Transverse colon (tissue), 4 donors: ENCODE results near the gene PCBD1. TPM values are rescaled to one million over a fixed set of nuclear protein-coding genes. Genes with fewer than 3 reads are reported as not detected.

ENCODE experiments used
- DNase-seq: peaks from one replicate; pipeline ENCODE4 v3.0.0-alpha.2; 2019
- H3K27ac ChIP-seq, 4 donors: fragments of 200-600 bp; sonication (generic); 2 replicates each; pipeline ENCODE4 v1.5.1; 2016 to 2018; ENCODE audit warnings: inconsistent platforms in 4 of 4
- H3K27me3 ChIP-seq: fragments of 200-600 bp; sonication (generic); 2 replicates; pipeline ENCODE4 v1.5.1; 2017; ENCODE audit warnings: inconsistent platforms
- H3K36me3 ChIP-seq, 4 donors: fragments of 200-600 bp; sonication (generic); 2 replicates each; pipeline ENCODE4 v1.5.1; 2017 to 2019; ENCODE audit warnings: inconsistent platforms in 4 of 4
- H3K4me1 ChIP-seq, 4 donors: fragments of 200-600 bp; sonication (generic); 2 replicates each; pipeline ENCODE4 v1.5.1; 2017 to 2020; ENCODE audit warnings: inconsistent platforms in 4 of 4
- H3K4me3 ChIP-seq, 4 donors: fragments of 200-600 bp; sonication (generic); 1 replicate in 1 of 4; 2 replicates in 3 of 4; pipeline versions ENCODE4 v1.5.1 to v1.6.1; 2017 to 2019; ENCODE audit warnings: inconsistent platforms in 4 of 4
- H3K9me3 ChIP-seq, 2 donors: fragments of 200-600 bp; sonication (generic); 2 replicates each; pipeline ENCODE4 v1.5.1; 2017 to 2019; ENCODE audit warnings: inconsistent platforms in 2 of 2
- EP300 ChIP-seq: sonication (generic); formaldehyde crosslinking; IDR thresholded peaks from one replicate; pipeline ENCODE4 v1.6.1; 2017; ENCODE audit warnings: antibody characterized with exemption, low read depth
- POLR2A ChIP-seq: fragments of 450-650 bp; IDR thresholded peaks from one replicate; pipeline ENCODE4 v1.6.1; 2016; ENCODE audit warnings: antibody characterized with exemption, mild to moderate bottlenecking, moderate library complexity
- POLR2AphosphoS5 ChIP-seq, 3 donors: sonication (generic); formaldehyde crosslinking; IDR thresholded peaks; one replicate each; pipeline ENCODE4 v1.6.1; 2016; ENCODE audit warnings: antibody characterized with exemption in 3 of 3
- WGBS, 2 donors: methylation state at CpG; one replicate each; pipeline ENCODE4 v1.1.5; 2018; ENCODE audit warnings: low coverage in 1 of 2; 5-methylcytosine and 5-hydroxymethylcytosine counted together
- in situ Hi-C, 4 donors: fragments of 200-750 bp; cut with MboI; loops; one replicate each; pipeline versions ENCODE4 v1.15.0 to v1.15.1; 2017; ENCODE audit warnings: low sequenced_read_pairs in 3 of 4, low pct_ligation_motif_present in 1 of 4, low pct_unique_long_range_greater_than_20kb in 1 of 4
- intact Hi-C: fragments of 100-400 bp; cut with DNase I; formaldehyde crosslinking; loops from one replicate; pipeline ENCODE4 v1.15.1; 2023; ENCODE audit warnings: low total_unique reads
- total RNA-seq, 4 donors: library from RNA; depleted of rRNA; stranded (reverse); fragments of >200 nt; gene quantifications; one replicate each; pipeline ENCODE4 v1.1.0, GENCODE V29; 2016
- TF ChIP-seq, protein P1 (sequence below), 5 experiments: fragments of 200-600 bp in 3 of 5; fragments of 450-650 bp in 2 of 5; sonication (generic) in 3 of 5; IDR thresholded peaks; 1 replicate in 2 of 5; 2 replicates in 3 of 5; pipeline ENCODE4 v1.5.1; 2016 to 2017; ENCODE audit warnings: antibody characterized with exemption in 5 of 5, inconsistent platforms in 3 of 5, mild to moderate bottlenecking in 2 of 5, moderate library complexity in 1 of 5

Gene PCBD1
- total RNA-seq, 4 donors from 2014 or later = 21.7 to 69.6 (median 44.8) TPM

DNA sequence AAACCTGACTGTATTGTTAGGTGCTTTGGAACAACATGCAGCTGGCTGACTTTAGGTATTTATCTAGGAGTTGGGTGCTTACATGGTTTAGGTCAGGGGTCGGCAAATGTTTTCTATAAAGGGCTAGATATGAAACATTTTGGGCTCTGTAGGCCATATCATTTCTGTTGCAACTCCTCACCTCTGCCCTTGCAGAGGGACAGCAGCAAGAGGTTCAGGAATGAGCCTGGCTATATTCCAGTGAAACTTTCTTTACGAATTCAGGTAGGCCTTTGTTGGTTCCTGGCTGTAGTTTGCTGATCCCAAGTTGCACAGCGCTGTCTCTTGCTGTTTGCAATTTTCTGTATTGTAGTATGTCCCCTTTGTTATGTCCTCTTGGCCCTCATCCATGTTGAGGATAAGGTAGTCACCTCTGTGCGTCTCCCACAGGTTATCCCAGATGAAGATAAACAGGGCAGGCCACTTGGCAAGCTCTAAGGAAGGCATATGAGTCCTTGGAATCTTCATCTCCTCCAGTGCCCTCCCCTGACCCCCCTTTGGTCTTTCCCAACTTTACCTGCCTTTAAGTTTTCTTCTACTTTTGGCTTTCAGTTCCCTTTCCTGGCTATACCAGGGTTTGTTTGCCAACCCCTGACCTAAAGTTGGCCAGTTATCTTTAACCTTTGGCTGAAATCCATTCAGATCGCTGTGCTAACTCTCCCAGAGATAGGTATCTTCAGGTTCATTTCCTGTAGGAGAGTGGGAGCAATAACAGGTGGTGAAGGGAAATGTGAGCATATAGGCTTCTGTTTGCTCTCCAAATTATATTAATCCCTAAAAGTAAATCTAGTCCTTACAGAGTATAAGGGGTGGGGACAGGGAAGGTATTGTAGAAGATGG is 36.5 kb downstream of the PCBD1 start:
- 64 to 75% methylated on average over 4 to 5 of the region's 5 CpGs for WGBS, 2 donors
- no peaks in the 10 kb centered on the region for H3K27me3 ChIP-seq
- peak overlapping the region in 3 of 4 donors; percentile 14 to 53 (median 15) for H3K27ac ChIP-seq
- TF ChIP-seq, protein P1, sequence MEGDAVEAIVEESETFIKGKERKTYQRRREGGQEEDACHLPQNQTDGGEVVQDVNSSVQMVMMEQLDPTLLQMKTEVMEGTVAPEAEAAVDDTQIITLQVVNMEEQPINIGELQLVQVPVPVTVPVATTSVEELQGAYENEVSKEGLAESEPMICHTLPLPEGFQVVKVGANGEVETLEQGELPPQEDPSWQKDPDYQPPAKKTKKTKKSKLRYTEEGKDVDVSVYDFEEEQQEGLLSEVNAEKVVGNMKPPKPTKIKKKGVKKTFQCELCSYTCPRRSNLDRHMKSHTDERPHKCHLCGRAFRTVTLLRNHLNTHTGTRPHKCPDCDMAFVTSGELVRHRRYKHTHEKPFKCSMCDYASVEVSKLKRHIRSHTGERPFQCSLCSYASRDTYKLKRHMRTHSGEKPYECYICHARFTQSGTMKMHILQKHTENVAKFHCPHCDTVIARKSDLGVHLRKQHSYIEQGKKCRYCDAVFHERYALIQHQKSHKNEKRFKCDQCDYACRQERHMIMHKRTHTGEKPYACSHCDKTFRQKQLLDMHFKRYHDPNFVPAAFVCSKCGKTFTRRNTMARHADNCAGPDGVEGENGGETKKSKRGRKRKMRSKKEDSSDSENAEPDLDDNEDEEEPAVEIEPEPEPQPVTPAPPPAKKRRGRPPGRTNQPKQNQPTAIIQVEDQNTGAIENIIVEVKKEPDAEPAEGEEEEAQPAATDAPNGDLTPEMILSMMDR (IDR thresholded peaks at IDR 0.05) = no peak
- TF ChIP-seq POLR2A = no peak
- no peak for TF ChIP-seq POLR2AphosphoS5 (IDR thresholded peaks at IDR 0.05)
- intact Hi-C loops (no loop called here), in situ Hi-C loops (no loop called here)
- H3K9me3 ChIP-seq = no peaks in the 10 kb centered on the region
- H3K4me1 ChIP-seq = peaks cover 3 to 46% (median 26%) of the 10 kb centered on the region in 4 donors
- DNase-seq = no peak
- H3K36me3 ChIP-seq = peaks cover 0 to 15% (median 0%) of the 10 kb centered on the region in 4 donors
- H3K4me3 ChIP-seq = no peak overlapping the region

DNA sequence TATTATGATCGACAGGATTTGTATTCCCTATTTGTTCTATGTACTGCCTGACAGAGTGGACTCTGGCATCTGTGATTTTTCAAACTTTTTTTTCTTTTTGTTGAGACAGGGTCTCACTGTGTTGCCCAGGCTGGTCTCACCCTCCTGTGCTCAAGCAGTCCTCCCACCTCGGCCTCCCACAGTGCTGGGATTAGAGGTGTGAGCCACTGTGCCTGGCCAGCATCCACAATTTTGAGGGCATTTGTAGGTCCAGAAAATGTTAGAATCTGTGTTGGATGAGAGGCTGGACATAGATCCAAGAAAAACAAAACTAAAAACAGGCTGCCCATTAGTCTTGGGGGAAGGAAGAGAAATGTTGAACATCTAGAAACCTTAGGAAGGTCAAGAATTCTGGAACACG is 38.3 kb downstream of the PCBD1 start:
- peaks cover 0 to 7% (median 0%) of the 10 kb centered on the region in 4 donors for H3K36me3 ChIP-seq
- 93 to 97% methylated on average over 2 to 3 of the region's 3 CpGs for WGBS, 2 donors
- no peak for DNase-seq
- H3K27me3 ChIP-seq = no peaks in the 10 kb centered on the region
- TF ChIP-seq, protein P1 (IDR thresholded peaks at IDR 0.05) = no peak
- TF ChIP-seq EP300 = no peak
- TF ChIP-seq POLR2AphosphoS5 (IDR thresholded peaks at IDR 0.05) = no peak
- TF ChIP-seq POLR2A = no peak
- no peaks in the 10 kb centered on the region for H3K9me3 ChIP-seq
- no peak overlapping the region for H3K4me3 ChIP-seq
- H3K27ac ChIP-seq = no peak overlapping the region
- intact Hi-C loops (no loop called here), in situ Hi-C loops (no loop called here)
- peaks cover 8 to 59% (median 36%) of the 10 kb centered on the region in 4 donors for H3K4me1 ChIP-seq

DNA sequence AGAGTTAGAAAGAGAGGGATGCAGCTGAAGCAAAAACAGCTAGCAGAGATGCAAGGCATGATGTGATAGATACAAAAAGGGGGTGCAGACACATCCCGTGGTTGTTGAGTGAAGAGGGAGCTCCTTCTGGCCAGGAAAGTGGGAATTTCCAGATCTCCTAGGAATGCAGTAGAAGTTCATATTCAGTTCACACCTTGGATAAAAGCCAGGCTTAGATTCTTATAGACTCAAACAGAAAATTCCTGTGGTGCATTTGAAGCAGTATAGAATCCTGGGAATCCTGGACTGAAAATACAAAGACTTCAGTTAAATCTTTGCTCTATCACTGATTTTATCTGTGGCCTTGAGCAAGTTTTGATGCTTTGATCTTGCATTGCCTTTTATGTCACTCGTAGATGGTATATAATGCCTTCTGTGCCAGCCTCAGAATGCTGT is 38.8 kb downstream of the PCBD1 start:
- no peak overlapping the region for H3K4me3 ChIP-seq
- H3K36me3 ChIP-seq = peaks cover 0 to 4% (median 0%) of the 10 kb centered on the region in 4 donors
- peaks cover 12 to 62% (median 41%) of the 10 kb centered on the region in 4 donors for H3K4me1 ChIP-seq
- no peak for DNase-seq
- 62 to 73% methylated on average over 2 of the region's 2 CpGs for WGBS, 2 donors
- TF ChIP-seq POLR2AphosphoS5 (IDR thresholded peaks at IDR 0.05) (no peak), EP300 (no peak), POLR2A (no peak)
- TF ChIP-seq, protein P1 (IDR thresholded peaks at IDR 0.05) = no peak
- intact Hi-C loops = no loop called here
- H3K27ac ChIP-seq = no peak overlapping the region
- in situ Hi-C loops = no loop called here
- no peaks in the 10 kb centered on the region for H3K27me3 ChIP-seq
- no peaks in the 10 kb centered on the region for H3K9me3 ChIP-seq

DNA sequence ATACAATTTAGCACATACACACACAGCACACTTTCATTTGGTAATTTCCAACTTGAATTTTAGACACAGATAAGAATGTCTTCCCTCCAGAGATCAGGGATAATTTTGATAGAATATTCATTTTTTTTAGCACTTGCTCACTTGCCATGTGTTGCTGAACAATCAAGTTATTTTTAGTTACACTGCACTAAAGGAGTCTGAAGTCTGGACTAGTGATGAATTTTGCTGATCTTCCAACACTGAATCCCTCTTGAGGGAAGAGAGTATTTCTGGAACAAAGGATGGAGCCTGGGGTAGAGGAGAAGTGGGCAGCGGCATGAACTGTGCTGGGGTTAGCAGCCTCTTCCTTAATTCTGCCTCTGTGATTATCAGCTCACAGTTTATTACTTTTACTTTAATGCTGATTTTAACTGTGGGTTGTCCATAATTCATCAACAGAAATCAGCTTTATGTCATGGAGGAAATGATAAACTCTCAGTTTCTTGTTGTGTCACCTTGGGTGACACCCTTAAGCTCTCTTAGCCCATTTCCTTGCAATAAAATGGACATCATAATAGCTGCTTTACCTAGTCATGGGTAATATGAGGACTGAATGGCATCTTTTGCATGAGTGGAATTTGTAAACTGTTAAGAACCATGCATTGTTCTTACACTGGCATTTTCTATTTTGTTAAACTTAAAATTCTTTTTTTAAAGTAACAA is 40.6 kb downstream of the PCBD1 start:
- Histone ChIP-seq H3K4me3 (no peak overlapping the region), H3K9me3 (no peaks in the 10 kb centered on the region), H3K36me3 (no peaks in the 10 kb centered on the region), H3K27me3 (no peaks in the 10 kb centered on the region), H3K27ac (no peak overlapping the region), H3K4me1 (peaks cover 11 to 63% (median 47%) of the 10 kb centered on the region in 4 donors)
- DNase-seq = no peak
- intact Hi-C loops (no loop called here), in situ Hi-C loops (no loop called here)
- no peak for TF ChIP-seq POLR2AphosphoS5 (IDR thresholded peaks at IDR 0.05)
- TF ChIP-seq, protein P1 (IDR thresholded peaks at IDR 0.05) = no peak
- no peak for TF ChIP-seq EP300
- TF ChIP-seq POLR2A = no peak
- WGBS, 2 donors = 70 to 83% methylated on average over 1 of the region's 1 CpG
